Peyer's patch (tissue), 4 donors: ENCODE data around the gene INTS1.

Experiments
- POLR2A ChIP-seq, 2 donors: fragments of 450-650 bp; IDR thresholded peaks; one replicate each; pipeline ENCODE4 v1.5.1; 2017; ENCODE audit warnings: antibody characterized with exemption in 2 of 2, mild to moderate bottlenecking in 2 of 2, moderate library complexity in 2 of 2
- TF ChIP-seq, protein P1 (sequence below), 6 experiments: fragments of 450-650 bp in 4 of 6; fragments of 200-600 bp in 2 of 6; sonication (generic) in 1 of 6; IDR thresholded peaks; one replicate each; pipeline ENCODE4 v1.5.1; 2017 to 2019; ENCODE audit warnings: antibody characterized with exemption in 6 of 6, mild to moderate bottlenecking in 3 of 6, moderate library complexity in 1 of 6

DNA sequence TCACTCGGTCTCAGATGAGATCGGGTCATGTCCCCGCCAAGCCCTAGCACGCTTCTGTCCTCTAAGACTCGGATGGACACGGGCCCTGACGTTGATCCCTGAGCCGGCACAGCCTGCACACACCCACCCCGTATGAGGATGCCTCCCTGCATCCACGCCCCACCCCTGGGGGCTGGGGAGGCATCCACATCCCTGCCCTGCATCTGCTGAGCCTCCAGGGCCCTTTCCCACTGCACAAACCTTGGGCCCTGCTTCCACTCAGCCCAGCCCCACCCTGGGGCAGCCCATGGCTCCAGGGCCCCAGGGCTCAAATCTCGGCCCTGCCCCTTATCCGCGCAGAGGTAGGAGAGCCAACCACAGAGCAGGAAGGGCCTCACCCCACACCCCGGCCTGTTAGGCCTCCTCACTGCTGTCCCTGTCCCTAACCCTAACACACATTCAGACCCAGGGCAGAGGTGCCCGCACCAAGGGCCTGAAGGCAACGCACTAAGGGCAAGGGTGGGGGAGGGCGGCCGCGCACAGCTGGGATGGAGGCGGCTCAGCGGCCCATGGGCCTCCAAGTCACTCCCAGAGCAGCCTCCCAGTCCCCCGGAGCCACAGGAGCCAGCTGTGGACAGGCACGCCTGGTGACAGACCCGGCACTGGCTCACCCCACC, 35.4 kb downstream of the INTS1 start:
- TF ChIP-seq, protein P1, sequence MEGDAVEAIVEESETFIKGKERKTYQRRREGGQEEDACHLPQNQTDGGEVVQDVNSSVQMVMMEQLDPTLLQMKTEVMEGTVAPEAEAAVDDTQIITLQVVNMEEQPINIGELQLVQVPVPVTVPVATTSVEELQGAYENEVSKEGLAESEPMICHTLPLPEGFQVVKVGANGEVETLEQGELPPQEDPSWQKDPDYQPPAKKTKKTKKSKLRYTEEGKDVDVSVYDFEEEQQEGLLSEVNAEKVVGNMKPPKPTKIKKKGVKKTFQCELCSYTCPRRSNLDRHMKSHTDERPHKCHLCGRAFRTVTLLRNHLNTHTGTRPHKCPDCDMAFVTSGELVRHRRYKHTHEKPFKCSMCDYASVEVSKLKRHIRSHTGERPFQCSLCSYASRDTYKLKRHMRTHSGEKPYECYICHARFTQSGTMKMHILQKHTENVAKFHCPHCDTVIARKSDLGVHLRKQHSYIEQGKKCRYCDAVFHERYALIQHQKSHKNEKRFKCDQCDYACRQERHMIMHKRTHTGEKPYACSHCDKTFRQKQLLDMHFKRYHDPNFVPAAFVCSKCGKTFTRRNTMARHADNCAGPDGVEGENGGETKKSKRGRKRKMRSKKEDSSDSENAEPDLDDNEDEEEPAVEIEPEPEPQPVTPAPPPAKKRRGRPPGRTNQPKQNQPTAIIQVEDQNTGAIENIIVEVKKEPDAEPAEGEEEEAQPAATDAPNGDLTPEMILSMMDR (IDR thresholded peaks at IDR 0.05), result no peak
- no peak for TF ChIP-seq POLR2A (IDR thresholded peaks at IDR 0.05)
